Measurements from ENCODE around the gene LYL1. TPM values are rescaled to one million over a fixed set of nuclear protein-coding genes. Genes with fewer than 3 reads are reported as not detected.
A peak's percentile ranks its signal among the peaks of the same experiment; 100 is the strongest.

LYL1 gene
- total and polyA plus RNA-seq, 4 donors: 0.35 to 69.7 (median 2.3) TPM

GRCh38 chr19:13053761-13054625 lies 48.7 kb downstream of the LYL1 start:
- Histone ChIP-seq H3K27ac (ENCODE audit: low read depth in 1 of 2, low read length in 2 of 2) (peak overlapping the region; percentile 53 to 57), H3K9ac (ENCODE audit: low read depth in 1 of 2, low read length in 2 of 2) (no peak overlapping the region), H3K4me1 (ENCODE audit: control insufficient read depth in 4 of 4, insufficient read depth in 4 of 4, low read length in 3 of 4) (peaks cover 5 to 61% (median 33%) of the 10 kb centered on the region in 4 donors), H3K4me3 (ENCODE audit: low read depth in 1 of 3, low read length in 3 of 3) (no peak overlapping the region), H3K9me3 (ENCODE audit: control insufficient read depth in 4 of 4, low read length in 3 of 4) (no peaks in the 10 kb centered on the region), H3K36me3 (ENCODE audit: control insufficient read depth in 4 of 4, insufficient read depth in 3 of 4, low read depth in 1 of 4, low read length in 3 of 4) (no peaks in the 10 kb centered on the region), H3K27me3 (ENCODE audit: control insufficient read depth in 4 of 4, insufficient read depth in 4 of 4, low read length in 3 of 4) (no peaks in the 10 kb centered on the region)
- peak; percentile 19 for TF ChIP-seq SP1 (IDR thresholded peaks at IDR 0.05)
- TF ChIP-seq GABPA (IDR thresholded peaks at IDR 0.05 in 1 of 2, conservative IDR thresholded peaks at IDR 0.05 in 1 of 2): no peak
- WGBS: 63% methylated on average over 17 of the region's 17 CpGs
- DNase-seq (ENCODE audit: low spot score): no peak

- no peak overlapping the region for H3K9ac ChIP-seq (ENCODE audit: low read depth in 1 of 2, low read length in 2 of 2)
- TF ChIP-seq MAX (IDR thresholded peaks at IDR 0.05) (no peak), FOXA2 (IDR thresholded peaks at IDR 0.05) (no peak), TAF1 (conservative IDR thresholded peaks at IDR 0.05) (no peak), ATF3 (IDR thresholded peaks at IDR 0.05) (no peak), FOXA1 (IDR thresholded peaks at IDR 0.05) (no peak), JUND (IDR thresholded peaks at IDR 0.05) (no peak), GABPA (IDR thresholded peaks at IDR 0.05 in 1 of 2, conservative IDR thresholded peaks at IDR 0.05 in 1 of 2) (no peak), EGR1 (IDR thresholded peaks at IDR 0.05; ENCODE audit: low read depth in 2 of 2) (no peak), HNF4A (conservative IDR thresholded peaks at IDR 0.05) (no peak), YY1 (IDR thresholded peaks at IDR 0.05) (no peak), ZBTB33 (IDR thresholded peaks at IDR 0.05) (no peak), HNF4G (IDR thresholded peaks at IDR 0.05) (no peak), CTCF (IDR thresholded peaks at IDR 0.05; ENCODE audit: low read depth, low read length, missing input control) (no peak), SP1 (IDR thresholded peaks at IDR 0.05) (no peak), REST (IDR thresholded peaks at IDR 0.05) (no peak), NR2F2 (IDR thresholded peaks at IDR 0.05) (no peak), RXRA (IDR thresholded peaks at IDR 0.05) (no peak)
- no peaks in the 10 kb centered on the region for H3K9me3 ChIP-seq (ENCODE audit: control insufficient read depth in 4 of 4, low read length in 3 of 4)
- peaks cover 5 to 61% (median 32%) of the 10 kb centered on the region in 4 donors for H3K4me1 ChIP-seq (ENCODE audit: control insufficient read depth in 4 of 4, insufficient read depth in 4 of 4, low read length in 3 of 4)
- no peaks in the 10 kb centered on the region for H3K27me3 ChIP-seq (ENCODE audit: control insufficient read depth in 4 of 4, insufficient read depth in 4 of 4, low read length in 3 of 4)
- no peaks in the 10 kb centered on the region for H3K36me3 ChIP-seq (ENCODE audit: control insufficient read depth in 4 of 4, insufficient read depth in 3 of 4, low read depth in 1 of 4, low read length in 3 of 4)
- no peak overlapping the region for H3K4me3 ChIP-seq (ENCODE audit: low read depth in 1 of 3, low read length in 3 of 3)
- 74% methylated on average over 3 of the region's 3 CpGs for WGBS
- DNase-seq (ENCODE audit: low spot score): no peak
- H3K27ac ChIP-seq (ENCODE audit: low read depth in 1 of 2, low read length in 2 of 2): peak overlapping the region; percentile 53 to 57
These were observed 49.4 kb downstream of the LYL1 start for GRCh38 chr19:13053238-13053637.
